ENCODE measurements around the gene ALG6. TPM values are rescaled to one million over a fixed set of nuclear protein-coding genes. Genes with fewer than 3 reads are reported as not detected.

ALG6 gene
- total and polyA plus RNA-seq, 2 of the 13 experiments (the other 11 are each of a cell fraction or from before 2014, with no cell fraction given) = 6.8 to 8.1 TPM

- TF ChIP-seq GMEB1 (CRISPR knock-in tag; IDR thresholded peaks at IDR 0.05; ENCODE audit: borderline replicate concordance) = no peak
- TF ChIP-seq KDM2A (CRISPR knock-in tag; IDR thresholded peaks at IDR 0.05; ENCODE audit: borderline replicate concordance, low read depth) = no peak
- no peak for TF ChIP-seq RNF2 (conservative IDR thresholded peaks at IDR 0.05; ENCODE audit: low read depth)
- TF ChIP-seq SYNCRIP (IDR thresholded peaks at IDR 0.05; ENCODE audit: insufficient read depth, low read depth, low read length) = no peak
- no peak for TF ChIP-seq HNF1A (IDR thresholded peaks at IDR 0.05; ENCODE audit: low read depth)
- no peak for TF ChIP-seq HNF1A (CRISPR knock-in tag; IDR thresholded peaks at IDR 0.05; ENCODE audit: borderline replicate concordance)
- TF ChIP-seq PATZ1 (CRISPR knock-in tag; IDR thresholded peaks at IDR 0.05) = no peak
- TF ChIP-seq RFXAP (CRISPR knock-in tag; IDR thresholded peaks at IDR 0.05; ENCODE audit: borderline replicate concordance) = no peak
These were observed 67.7 kb downstream of the ALG6 start (continued) for GRCh38 chr1:63435161-63435560.
